Adipocyte (in vitro differentiated cells): ENCODE measurements around the gene ERAP2.
"Not testable (repeated sequence)": the region's sequence is repeated elsewhere in the genome, so short reads cannot be mapped to it uniquely, and the experiment has no call there.

Source experiments
- DNase-seq: peaks from one replicate; pipeline ENCODE4 v3.0.0-alpha.2; 2015; ENCODE audit warnings: low read depth
- H3K27me3 ChIP-seq: replicated peaks from 2 replicates; pipeline ENCODE4 v1.7.0; 2013; ENCODE audit warnings: mild to moderate bottlenecking, low read length, moderate library complexity; ENCODE audit not compliant: control insufficient read depth, insufficient read depth
- H3K36me3 ChIP-seq: 2 replicates; pipeline ENCODE4 v1.7.0; 2013; ENCODE audit warnings: low read length, mild to moderate bottlenecking, moderate library complexity; ENCODE audit not compliant: control insufficient read depth, insufficient read depth, severe bottlenecking
- H3K4me1 ChIP-seq: 2 replicates; pipeline ENCODE4 v1.7.0; 2013; ENCODE audit warnings: mild to moderate bottlenecking, low read length, moderate library complexity; ENCODE audit not compliant: control insufficient read depth, insufficient read depth
- H3K4me3 ChIP-seq: 2 replicates; pipeline ENCODE4 v1.7.0; 2013; ENCODE audit warnings: mild to moderate bottlenecking, low read length, moderate library complexity
- H3K9ac ChIP-seq: 2 replicates; pipeline ENCODE4 v1.7.0; 2013; ENCODE audit warnings: mild to moderate bottlenecking, low read length, moderate library complexity
- H3K9me3 ChIP-seq: 2 replicates; pipeline ENCODE4 v1.7.0; 2013; ENCODE audit warnings: mild to moderate bottlenecking, low read length, moderate library complexity; ENCODE audit not compliant: control insufficient read depth

ERAP2 gene

DNA sequence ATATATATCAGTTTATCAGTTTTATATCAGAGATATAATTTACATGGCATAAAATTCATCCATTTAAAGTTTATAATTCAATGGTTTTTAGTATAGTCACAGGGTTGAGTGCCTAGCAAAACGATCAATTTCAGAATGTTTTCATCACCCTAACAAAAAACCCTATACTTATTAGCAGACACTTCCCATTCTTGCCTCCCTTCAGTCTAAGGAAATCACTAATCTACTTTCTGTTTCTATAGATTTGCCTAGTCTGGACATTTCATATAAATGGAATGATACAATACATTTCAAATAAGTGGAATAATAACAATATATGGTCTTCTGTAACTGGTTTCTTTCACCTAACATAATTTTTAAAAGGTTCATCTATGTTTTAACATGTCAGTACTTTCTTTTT is 50.0 kb downstream of the ERAP2 start:
- Histone ChIP-seq H3K4me3 (no peak overlapping the region), H3K27me3 (no peaks in the 10 kb centered on the region), H3K36me3 (no peaks in the 10 kb centered on the region), H3K4me1 (peaks cover 6% of the 10 kb centered on the region), H3K9ac (no peak overlapping the region), H3K9me3 (no peaks in the 10 kb centered on the region)
- no peak for DNase-seq

DNA sequence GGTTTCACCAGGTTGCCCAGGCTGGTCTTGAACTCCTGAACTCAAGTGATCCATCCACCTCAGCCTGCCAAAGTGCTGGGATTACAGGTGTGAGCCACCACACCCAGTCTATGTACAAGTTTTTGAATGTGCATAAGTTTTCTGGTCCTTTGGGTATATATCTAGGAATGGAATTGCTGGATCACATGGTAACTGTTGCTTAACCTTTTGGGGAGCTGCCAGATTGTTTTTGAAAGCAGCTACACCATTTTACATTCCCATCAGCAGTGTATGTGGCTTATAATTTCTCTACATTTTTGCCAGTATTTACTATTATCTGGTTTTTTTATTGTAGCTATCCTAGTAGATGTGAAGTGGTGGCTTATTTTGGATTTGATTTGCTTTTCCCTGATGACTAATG is 50.7 kb downstream of the ERAP2 start:
- Histone ChIP-seq H3K9ac (no peak overlapping the region), H3K36me3 (no peaks in the 10 kb centered on the region), H3K9me3 (no peaks in the 10 kb centered on the region), H3K4me1 (peaks cover under 1% of the 10 kb centered on the region), H3K27me3 (no peaks in the 10 kb centered on the region), H3K4me3 (no peak overlapping the region)
- DNase-seq: peak; percentile 42

DNA sequence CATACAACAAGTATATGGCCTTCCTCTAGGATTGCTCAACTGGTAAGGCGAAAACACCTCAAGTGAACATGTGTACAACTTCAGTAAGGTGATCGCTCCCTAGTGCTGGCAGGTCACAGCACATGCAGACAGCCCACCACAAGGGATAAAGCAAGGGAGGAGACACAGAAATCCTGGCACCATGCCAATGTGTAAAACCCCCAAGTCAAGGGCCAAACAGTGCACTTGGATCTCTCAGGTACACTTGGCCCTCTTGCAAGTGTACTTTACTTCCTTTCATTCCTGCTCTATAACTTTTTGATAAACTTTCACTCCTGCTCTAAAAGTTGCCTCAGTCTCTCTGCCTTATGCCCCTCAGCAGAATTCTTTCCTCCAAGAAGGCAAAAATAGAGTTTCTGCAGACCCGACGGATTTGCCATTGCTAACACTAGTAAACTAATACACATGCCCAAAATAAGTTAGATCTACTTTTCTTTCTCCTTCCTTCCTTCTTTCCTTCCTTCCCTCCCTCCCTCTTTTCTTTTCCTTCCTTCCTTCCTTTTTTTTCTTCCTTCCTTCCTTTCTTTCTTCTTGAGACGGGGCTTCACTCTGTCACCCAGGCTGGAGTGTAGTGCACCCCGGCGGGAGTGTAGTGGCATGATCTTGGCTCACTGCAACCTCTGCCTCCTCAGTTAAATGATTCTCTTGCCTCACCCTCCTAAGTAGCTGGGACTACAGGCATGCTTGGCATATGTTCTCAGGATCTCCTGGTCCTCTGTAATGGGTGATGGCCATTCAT is 52.8 kb downstream of the ERAP2 start:
- DNase-seq: no peak
- peaks cover 21% of the 10 kb centered on the region for H3K4me1 ChIP-seq
- no peak overlapping the region for H3K4me3 ChIP-seq
- no peaks in the 10 kb centered on the region for H3K36me3 ChIP-seq
- no peaks in the 10 kb centered on the region for H3K9me3 ChIP-seq
- H3K27me3 ChIP-seq: no peaks in the 10 kb centered on the region
- H3K9ac ChIP-seq: no peak overlapping the region

DNA sequence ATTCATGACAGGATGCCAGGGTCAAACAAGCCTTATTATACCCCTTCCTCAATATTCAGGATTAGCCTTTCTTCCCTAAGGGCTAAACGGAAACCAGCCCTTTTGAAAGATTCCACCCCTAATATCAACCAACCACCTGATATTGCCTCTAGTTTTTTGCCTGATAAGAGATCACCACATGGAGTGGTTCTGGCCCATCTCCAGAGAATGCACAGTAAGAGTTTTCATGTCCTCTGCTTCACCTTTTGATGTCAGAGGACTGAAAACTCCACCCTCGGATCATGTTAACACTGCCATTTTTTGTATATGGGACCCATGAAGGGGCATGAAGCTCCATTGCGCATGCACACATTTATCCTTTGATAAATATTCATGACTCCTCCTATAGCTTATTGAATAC is 53.8 kb downstream of the ERAP2 start:
- Histone ChIP-seq H3K4me1 (peaks cover 23% of the 10 kb centered on the region), H3K9me3 (no peaks in the 10 kb centered on the region), H3K9ac (no peak overlapping the region), H3K4me3 (no peak overlapping the region), H3K36me3 (no peaks in the 10 kb centered on the region), H3K27me3 (no peaks in the 10 kb centered on the region)
- no peak for DNase-seq

DNA sequence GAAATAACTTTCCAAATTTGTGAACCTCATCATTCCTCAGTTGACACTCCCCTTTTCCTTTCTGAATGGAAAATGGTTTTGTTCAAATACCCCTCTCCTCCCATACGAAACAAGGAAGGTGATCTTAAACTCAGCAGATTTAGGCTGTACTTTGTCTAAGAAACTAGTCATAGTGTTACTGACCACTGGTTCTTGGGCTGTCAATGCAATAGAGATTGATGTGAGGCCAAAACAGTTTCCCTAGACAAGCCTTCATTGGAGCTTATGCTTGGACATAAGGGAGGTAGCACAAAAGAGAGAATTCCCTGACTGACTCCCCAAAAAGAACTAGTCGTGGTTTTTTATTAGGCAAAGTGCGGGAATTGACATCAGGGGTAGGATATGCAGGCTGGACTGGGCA is 54.3 kb downstream of the ERAP2 start:
- Histone ChIP-seq H3K4me1 (peaks cover 23% of the 10 kb centered on the region), H3K4me3 (no peak overlapping the region), H3K27me3 (no peaks in the 10 kb centered on the region), H3K9ac (no peak overlapping the region), H3K9me3 (no peaks in the 10 kb centered on the region), H3K36me3 (no peaks in the 10 kb centered on the region)
- DNase-seq: no peak

DNA sequence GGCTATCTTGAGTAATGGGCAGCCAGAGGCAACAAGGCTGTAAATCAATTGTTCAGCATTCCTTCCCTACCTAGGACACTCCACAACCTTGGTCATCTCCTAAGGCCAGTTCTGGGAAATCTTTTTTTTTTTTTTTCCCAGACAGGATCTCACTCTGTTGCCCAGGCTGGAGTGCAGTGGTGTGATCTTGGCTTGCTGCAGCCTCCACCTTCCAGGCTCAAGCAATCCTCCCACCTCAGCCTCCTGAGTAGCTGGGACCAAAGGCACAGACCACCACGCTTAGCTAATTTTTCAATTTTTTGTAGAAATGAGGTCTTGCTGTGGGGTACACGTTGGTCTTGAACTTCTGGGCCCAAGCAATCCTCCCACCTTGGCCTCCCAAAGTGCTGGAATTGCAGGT is 54.7 kb downstream of the ERAP2 start:
- not testable (repeated sequence) for H3K27me3 ChIP-seq, H3K36me3 ChIP-seq, H3K4me3 ChIP-seq, H3K9me3 ChIP-seq, H3K9ac ChIP-seq, DNase-seq
- peaks cover 23% of the 10 kb centered on the region for H3K4me1 ChIP-seq

DNA sequence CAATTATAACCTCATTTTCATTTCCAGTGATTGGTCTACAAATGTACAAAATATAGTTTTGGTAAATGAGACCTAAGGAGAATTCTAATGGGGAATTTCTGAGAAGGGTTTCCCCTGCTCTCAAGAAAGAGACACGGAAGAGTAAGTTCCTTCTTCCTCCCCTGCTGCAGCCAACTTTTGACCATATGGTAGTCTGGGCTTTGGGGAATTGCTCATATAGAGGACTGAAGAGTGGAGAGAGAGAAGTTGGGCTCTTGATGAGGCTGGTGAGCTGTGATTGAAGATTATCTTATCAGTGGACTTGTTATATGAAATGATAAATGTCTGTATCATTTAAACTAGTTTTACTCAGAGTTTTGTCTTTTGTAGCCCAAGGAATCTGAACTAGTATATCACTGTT is 55.3 kb downstream of the ERAP2 start:
- H3K9me3 ChIP-seq: no peaks in the 10 kb centered on the region

DNA sequence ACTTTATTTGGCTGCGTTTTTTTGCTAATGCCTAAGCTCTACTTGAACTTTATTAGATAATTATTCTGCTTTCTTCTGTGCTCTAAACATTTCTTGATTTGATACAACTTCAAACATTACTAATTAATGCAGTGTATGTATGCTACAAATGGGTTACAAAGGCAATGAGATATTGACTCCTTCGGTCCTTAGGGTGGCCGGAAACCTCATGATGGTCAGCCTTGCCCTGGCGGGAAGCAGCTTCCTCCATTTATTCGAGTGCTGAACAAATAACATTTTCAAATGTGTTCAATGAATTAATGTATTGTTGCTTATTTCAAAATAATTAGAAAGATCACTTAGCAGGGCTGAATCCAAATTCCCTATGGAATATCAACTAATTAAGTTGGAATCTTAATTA is 55.7 kb downstream of the ERAP2 start:
- H3K4me1 ChIP-seq: peaks cover 27% of the 10 kb centered on the region
- no peaks in the 10 kb centered on the region for H3K36me3 ChIP-seq
- no peak overlapping the region for H3K4me3 ChIP-seq
- no peak for DNase-seq
- H3K27me3 ChIP-seq: no peaks in the 10 kb centered on the region
- no peak overlapping the region for H3K9ac ChIP-seq
- H3K9me3 ChIP-seq: no peaks in the 10 kb centered on the region

More for the DNA sequence above, 55.3 kb downstream of the ERAP2 start:
- Histone ChIP-seq H3K36me3 (no peaks in the 10 kb centered on the region), H3K4me3 (no peak overlapping the region), H3K27me3 (no peaks in the 10 kb centered on the region), H3K9ac (no peak overlapping the region), H3K4me1 (peaks cover 23% of the 10 kb centered on the region)
- DNase-seq: no peak

DNA sequence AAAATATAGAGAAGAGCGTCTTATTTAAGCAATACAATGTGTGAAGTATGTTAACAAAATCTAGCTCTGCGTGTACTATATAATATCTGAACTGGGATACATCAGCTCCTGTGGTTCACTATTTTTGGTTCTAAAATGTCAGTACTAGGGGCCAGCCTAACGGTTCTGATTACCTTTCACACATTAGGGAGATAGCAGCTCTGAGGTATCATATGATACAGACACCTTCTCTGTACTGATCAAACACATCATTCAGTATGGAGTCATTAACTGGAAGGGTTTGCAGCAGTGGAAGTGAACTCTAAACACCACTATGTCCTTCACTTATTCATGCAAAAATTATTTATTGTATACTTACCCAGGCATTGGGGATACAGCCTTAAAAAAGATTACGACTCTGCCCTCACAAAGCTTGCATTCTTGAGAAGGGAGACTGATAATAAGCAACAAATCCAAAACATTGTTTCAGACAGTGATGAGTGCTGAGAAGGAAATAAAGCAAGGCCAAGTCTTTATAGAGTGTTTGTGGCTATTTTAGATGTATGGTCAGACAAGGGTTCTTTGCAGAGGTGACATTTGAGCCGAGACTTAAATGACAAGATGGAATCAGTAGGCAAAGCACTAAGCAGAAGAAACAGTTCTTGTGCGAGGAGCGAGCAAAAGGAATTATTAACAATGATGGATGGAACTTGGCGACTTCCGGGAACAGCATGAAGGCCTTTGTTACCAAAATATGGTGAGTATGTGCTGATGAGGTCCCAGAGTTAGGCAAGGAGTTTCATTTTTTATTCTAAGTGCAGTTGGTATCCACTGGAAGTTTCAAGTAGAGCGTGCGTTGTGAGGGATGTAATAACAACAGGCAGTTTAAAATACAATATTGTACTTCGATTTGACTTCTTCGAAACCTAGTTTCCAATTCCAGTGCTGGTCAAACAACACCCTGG is 57.7 kb downstream of the ERAP2 start:
- Histone ChIP-seq H3K4me1 (peaks cover 47% of the 10 kb centered on the region), H3K36me3 (no peaks in the 10 kb centered on the region), H3K4me3 (peak overlapping the region; percentile 99), H3K9ac (peak overlapping the region; percentile 96), H3K9me3 (no peaks in the 10 kb centered on the region), H3K27me3 (no peaks in the 10 kb centered on the region)
- DNase-seq: no peak

DNA sequence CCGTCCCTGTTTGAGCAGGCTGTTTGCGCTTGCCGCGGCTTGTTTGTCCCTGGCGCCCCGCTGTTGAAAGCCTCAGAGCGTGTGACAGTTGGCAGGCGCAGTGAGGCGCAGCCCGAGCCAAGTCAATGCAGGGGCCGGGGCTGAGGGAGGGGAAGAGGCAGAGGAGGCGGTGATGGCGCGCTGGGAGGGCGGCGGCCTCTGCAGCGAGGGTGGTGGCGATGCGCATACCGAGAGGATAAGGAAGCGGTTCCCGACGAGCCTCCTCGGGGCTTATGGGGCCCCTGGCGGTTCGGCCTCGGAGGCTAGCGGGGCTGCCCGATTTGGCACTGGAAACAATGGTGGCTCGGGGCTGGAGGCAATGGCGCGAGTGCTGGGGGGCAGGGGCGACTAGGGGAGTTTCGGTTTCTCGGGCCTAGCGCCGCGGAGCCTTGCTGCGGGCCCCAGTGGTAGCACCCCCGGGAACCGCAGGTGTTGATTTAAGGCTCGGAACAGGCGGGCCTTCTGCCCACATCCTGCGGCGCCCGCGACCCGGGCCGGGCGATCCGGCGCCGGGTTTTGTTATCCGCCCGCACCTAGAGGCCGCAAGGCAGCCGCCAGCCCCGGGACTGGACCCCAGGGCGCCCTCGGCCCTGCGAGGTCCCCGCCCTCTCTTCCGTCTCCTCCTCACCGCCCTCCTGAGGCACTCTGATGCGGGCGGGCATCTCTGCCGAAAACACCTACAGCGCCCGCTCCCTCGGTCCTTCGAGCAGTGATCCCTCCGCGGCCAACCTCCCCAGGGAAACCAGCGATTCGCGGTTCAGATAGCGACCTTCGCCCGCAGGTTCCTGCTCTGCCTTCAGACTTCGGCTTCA is 58.6 kb downstream of the ERAP2 start:
- peak; percentile 94 for DNase-seq
- peak overlapping the region; percentile 99 for H3K4me3 ChIP-seq
- no peaks in the 10 kb centered on the region for H3K9me3 ChIP-seq
- H3K9ac ChIP-seq: peak overlapping the region; percentile 96
- peaks cover 54% of the 10 kb centered on the region for H3K4me1 ChIP-seq
- no peaks in the 10 kb centered on the region for H3K36me3 ChIP-seq
- H3K27me3 ChIP-seq: no peaks in the 10 kb centered on the region
